HG02884 (cell line): ENCODE measurements around the gene TOM1.

Source experiments
- ATAC-seq: cut with Tn5 transposase; IDR thresholded peaks from one replicate; pipeline ENCODE4 v1.9.1; 2021; ENCODE audit warnings: mild to moderate bottlenecking, moderate library complexity; ENCODE audit not compliant: unreplicated experiment

TOM1 gene

GRCh38 chr22:35322893-35323292 lies 23.2 kb downstream of the TOM1 start:
- ATAC-seq = no peak

- no peak for ATAC-seq
Measured at GRCh38 chr22:35323305-35323704, 23.6 kb downstream of the TOM1 start.

GRCh38 chr22:35324067-35324466 lies 24.4 kb downstream of the TOM1 start:
- no peak for ATAC-seq

- ATAC-seq = no peak
Measured at GRCh38 chr22:35324762-35325161, 25.1 kb downstream of the TOM1 start.

GRCh38 chr22:35325209-35325608 lies 25.5 kb downstream of the TOM1 start:
- ATAC-seq = no peak

GRCh38 chr22:35326854-35327562 lies 27.3 kb downstream of the TOM1 start:
- no peak for ATAC-seq

- ATAC-seq = no peak
Measured at GRCh38 chr22:35327690-35328471, 28.2 kb downstream of the TOM1 start.

GRCh38 chr22:35328472-35328885 lies 28.8 kb downstream of the TOM1 start:
- ATAC-seq = no peak

GRCh38 chr22:35329114-35329847 lies 29.6 kb downstream of the TOM1 start:
- ATAC-seq = no peak

- ATAC-seq = no peak
Measured at GRCh38 chr22:35330258-35330861, 30.7 kb downstream of the TOM1 start.

GRCh38 chr22:35332278-35332677 lies 32.6 kb downstream of the TOM1 start:
- ATAC-seq = no peak

- no peak for ATAC-seq
Measured at GRCh38 chr22:35333220-35333619, 33.5 kb downstream of the TOM1 start.

- ATAC-seq = no peak
Measured at GRCh38 chr22:35334004-35334403, 34.3 kb downstream of the TOM1 start.

- no peak for ATAC-seq
Measured at GRCh38 chr22:35335468-35335867, 35.8 kb downstream of the TOM1 start.

GRCh38 chr22:35335936-35336781 lies 36.5 kb downstream of the TOM1 start:
- ATAC-seq = no peak

- ATAC-seq = no peak
Measured at GRCh38 chr22:35337932-35338331, 38.2 kb downstream of the TOM1 start.

GRCh38 chr22:35341090-35341874 lies 41.6 kb downstream of the TOM1 start:
- ATAC-seq = no peak

GRCh38 chr22:35342390-35342789 lies 42.7 kb downstream of the TOM1 start:
- no peak for ATAC-seq

GRCh38 chr22:35343664-35344550 lies 44.2 kb downstream of the TOM1 start:
- ATAC-seq = no peak
